Femur (tissue), 1 donor: Measurements from ENCODE around the gene MAP2K2.

Source experiments
- DNase-seq: peaks from one replicate; pipeline ENCODE4 v3.0.0-alpha.2; 2017

Gene MAP2K2

DNA sequence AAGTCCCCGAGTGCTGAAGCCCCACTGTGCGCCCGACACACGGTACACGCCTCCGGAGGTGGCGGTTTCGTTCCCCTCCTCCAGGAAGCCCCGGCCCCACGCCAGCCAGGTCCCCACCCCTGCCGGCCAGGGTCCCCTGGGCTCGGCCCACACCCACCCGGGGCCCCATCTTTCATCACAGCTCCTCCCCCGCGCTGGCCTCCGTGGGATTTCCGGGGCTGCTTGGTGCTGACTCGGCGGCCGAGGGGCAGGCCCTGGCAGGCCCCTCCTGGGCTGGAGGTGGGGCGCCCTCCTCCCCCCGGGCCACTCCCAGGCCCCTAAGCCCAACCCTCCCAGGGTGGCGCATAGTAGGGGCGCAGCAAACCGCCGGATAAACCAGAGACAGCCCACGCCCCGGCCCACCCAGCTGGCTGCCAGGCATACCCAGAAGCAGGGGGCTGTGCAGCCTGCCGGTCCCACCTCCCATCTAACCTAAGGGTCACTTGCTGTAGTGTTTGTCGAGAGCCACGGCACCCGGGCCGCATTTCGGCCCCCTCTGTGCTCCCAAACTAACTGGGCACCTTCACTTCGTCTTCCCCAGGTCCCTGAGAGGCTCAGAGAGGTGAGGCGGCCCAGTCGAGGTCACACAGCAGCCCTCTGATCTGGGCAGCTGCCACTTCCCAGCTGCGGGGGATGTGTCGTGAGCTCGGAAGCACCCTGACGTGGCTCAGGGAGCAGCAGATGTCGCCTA, 63.9 kb downstream of the MAP2K2 start:
- DNase-seq = peak; percentile 56

- peak; percentile 32 for DNase-seq
These were observed 64.5 kb downstream of the MAP2K2 start for GRCh38 chr19:4059453-4059871.

DNA sequence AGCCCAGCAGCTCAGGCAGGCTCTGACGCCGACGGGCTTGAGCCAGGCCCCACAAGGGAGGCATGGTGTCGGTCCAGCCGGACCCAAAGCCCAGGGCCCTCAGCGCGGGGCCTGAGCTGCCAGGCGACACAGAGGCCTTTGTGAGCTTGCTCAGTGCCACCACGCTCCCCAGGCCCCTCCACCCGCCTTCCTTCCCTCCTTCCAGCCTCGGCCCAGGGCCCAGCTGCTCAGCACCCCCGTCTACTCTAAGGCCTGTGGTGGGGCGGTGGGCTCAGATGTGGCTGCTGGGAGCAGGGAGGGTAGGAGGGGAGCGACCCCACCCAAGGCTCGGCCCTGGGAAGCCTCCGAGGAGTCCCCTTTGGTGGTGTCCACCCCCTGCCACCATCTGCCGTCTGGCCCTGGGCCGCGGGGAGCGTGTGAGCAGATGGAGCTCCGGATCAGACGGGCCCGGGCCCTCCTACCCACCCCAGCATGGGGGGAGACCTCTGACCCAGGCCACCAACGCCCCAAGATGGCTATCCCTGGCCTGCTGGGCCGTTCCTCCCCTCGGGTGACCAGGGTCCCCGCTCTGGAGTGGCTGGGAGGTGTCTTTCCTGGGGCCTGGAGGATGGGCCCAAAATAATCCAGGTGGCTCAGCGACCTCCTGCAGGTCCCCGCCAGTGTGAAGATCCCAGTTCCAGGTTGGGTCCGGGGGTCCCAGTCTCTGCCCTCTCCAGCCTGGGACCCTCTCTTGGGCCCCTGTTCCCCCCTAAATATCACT, 65.0 kb downstream of the MAP2K2 start:
- DNase-seq = peak; percentile 41

DNA sequence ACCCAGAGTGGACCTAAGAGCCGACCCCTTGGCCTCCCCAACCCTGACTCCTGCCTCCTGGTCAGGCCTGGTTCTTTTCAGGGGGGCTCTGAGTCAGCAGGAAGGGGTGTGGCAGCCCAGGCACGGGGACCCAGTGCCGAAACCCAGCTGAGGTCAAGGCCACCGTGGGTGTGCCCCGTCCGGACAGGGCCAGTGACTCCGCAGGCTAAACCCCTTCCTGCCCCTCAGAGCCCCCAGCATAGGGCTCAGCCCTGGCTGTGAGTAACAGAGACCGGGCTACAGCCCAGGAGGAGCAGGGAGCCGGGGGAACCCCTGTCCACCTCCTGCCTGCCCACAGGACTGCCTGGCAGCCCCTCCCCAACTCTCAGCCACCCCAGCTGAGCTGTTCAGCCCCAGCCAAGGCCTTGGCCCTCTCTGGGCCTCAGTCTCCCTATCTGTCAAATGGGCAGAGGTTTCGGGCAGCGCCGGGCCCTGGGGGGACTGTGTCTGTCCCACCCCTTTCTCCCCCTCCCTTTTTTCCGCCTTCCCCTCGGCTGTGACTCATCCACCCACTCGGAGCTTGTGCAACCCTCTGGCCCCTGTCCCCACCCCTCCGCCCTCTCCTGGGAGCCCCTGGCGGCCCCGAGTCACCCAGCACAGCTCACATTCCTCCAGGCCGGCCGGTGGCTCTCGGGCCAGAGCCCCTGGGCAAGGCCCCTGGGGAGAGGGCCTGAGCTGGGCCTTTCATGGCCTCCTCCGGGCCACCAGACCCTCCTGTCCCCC, 65.8 kb downstream of the MAP2K2 start:
- DNase-seq = peak; percentile 69

- DNase-seq = no peak
These were observed 68.7 kb downstream of the MAP2K2 start for GRCh38 chr19:4055209-4055552.

DNA sequence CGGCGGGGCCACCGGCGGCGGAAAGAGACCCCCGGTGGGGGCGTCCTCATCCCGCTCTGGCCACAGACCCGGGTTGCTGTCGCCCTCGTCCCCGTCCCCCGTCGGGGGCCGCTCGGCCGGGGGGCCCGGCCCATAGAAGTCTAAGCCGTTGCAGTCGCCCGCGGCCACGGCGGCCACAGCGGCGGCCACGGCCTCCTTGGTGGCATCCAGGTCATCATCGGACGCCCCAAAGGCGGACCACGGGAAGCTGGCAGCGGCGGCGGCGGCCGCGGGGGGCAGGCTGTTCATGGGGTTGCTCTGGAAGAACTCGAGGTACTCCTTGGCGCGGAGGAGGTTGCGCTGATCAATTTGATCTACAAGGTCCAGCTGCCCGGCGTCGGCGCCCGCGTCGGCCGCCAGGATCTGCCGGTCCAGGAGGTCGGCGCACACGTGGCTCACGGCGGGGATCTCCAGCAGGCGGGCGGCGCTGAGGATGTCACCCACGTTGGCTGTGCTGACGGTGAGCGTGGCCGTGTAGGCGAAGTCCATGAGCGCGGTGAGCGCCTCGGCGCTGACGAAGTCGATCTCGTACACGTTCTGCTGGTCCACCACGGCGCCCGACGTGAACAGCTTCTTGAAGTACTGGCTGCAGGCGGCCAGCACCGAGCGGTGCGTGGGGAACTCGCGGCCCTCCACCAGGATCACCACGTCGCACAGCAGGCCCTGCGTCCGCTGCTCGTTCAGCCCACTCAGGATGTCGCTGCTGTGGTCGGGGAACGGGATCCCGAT, 69.3 kb downstream of the MAP2K2 start:
- DNase-seq = peak; percentile 18

DNA sequence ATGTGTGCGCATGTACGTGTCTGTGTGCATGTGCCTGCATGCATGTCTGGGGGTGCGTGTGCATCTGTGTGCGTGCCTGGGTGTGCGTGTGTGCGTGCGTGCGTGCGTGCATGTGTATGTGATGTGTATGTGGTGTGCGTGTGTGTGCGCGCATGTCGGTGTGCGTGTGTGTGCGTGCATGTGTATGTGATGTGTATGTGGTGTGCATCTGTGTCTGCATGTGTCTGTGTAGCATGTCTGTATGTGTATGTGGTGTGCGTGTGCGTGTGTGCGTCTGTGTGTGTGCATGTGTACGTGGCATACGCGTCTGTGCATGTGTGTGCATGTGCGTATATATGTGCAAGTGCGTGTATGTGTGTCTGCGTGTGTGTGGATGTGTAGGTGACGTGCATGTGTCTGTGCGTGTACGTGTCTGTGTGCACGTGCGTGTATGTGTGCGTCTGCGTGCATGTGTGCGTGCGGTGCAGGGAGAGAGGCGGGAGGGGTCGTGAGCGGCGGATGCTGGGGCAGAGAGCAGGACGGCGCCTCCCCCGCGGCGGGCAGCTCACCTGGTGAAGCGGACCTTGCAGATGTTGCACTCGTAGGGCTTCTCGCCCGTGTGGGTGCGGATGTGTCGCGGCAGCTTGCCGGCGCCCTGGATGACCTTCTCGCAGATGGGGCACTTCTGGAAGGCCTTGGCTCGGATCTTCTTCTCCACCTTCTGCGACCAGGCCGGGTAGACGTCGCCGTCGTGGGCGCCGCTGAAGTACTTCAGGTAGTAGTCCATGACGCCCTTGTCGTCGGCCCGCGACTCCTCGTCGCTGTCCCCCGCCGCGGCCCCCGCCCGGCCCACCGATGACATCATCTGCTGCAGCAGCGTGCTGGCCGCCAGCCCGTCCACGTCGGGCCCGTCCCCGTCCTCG, 70.2 kb downstream of the MAP2K2 start:
- peak; percentile 15 for DNase-seq

- DNase-seq = peak; percentile 24
These were observed 70.9 kb downstream of the MAP2K2 start for GRCh38 chr19:4052993-4053422.

DNA sequence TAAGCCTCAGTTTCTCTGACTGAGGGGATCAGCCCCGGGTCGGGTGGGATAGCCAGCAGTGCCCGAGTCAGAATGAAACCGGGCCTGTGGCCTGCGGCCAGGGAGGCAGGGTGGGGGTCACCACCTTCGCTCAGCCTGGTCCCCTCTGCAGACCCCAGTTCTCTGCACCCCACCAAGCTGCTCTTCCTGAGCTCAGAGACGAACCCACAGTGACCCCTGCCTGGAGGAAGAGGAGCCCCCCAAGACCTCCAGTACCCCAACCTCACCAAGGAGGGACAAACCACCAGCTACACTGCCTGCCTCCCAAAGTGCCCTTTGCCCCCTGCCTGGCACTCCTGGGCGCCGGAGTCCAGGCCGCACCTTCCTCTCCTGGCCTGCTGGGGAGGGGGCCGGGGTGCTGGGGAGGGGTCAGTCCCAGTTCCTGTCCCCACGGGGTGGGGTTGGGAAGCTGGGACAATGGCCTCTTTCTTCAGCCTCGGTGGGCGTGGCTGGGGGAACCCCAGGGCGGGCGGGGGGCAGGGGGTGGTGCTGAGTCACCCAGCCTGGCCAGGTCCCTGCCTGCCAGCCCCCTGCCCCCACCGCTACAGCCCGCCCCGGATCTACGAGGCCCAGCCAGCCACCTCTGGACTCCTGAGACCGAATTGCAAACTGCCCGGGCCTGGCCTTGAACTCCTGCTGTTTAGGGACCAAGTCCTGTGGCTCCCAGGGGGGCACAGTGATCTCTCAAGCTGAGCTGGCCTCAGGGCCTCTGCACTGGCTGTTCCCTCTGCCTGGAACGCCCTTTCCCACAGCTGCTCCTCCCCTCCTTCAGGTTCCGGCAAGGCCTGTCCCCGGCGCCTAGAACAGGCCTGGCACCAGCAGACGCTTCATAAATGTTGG, 71.6 kb downstream of the MAP2K2 start:
- DNase-seq = peak; percentile 34

- peak; percentile 31 for DNase-seq
These were observed 72.5 kb downstream of the MAP2K2 start for GRCh38 chr19:4051175-4052101.

DNA sequence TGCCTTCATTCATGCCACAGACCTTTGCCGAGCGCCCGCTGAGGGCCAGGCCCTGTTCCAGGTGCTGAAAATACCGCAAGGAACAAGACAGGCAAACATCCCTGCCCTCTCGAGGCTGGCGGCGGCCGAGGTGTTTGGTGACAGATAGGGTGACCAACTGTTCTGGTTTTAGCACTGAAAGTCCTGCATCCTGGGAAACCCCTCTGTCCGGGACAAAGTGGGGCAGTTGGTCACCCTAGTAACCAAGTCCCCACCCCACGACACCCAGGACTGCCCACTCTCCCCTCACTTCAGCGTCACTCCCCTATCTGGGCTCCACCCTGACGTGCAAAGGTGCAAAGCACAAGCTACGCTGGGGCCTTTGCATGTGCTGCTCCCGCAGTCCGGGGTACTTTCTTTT, 74.5 kb downstream of the MAP2K2 start:
- DNase-seq = peak; percentile 17

DNA sequence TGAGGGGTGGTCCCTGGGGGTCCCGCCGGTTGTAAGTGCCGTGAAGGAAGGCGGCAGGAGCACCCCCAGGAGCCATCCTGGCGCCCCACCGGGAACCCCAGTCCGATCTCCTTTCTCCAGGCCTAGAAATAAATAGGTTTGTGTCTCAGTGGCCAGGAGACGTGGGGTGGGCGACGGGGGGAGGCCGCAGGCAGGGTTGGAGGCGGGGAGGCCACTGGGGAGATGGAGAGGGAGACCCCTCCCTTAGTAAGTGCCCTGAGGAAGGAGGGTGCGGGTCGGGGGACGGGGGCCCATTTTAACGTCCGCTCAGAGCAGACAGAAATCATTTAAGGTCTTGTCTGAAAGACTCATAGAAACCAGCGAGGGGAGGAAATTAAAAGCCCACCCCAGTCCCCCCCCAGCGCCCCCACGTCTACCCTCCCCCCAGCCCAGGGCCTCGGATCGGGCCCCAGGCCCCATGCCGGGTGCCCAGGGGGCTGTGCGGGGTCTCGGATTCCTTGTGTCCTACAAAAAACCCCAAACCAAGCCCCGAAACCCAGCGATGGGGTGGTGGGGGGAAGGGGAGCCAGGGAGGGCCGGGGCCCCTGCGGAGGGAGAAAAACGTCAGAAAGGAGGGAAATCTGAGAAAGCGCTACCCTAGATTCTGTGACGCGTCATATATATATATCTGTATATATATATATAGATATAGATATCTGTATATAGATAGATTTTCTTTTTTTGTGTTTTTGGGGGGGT, 76.8 kb downstream of the MAP2K2 start:
- peak; percentile 20 for DNase-seq

DNA sequence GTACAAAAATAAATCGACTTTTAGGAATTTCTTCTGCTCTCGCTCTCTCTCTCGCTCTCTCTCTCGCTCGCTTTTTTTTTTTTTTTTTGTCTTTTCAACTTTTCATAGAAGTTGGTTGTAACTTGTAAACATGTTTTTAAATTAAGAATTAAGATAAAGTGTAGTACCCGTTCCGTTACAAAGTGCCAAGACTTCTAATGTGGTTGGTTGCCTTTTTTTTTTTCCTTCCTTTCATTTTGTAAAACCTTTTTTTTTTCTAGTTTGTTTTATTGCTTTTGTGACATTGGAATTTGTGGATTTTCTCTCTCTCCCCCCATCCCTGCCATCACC, 77.6 kb downstream of the MAP2K2 start:
- DNase-seq = no peak

DNA sequence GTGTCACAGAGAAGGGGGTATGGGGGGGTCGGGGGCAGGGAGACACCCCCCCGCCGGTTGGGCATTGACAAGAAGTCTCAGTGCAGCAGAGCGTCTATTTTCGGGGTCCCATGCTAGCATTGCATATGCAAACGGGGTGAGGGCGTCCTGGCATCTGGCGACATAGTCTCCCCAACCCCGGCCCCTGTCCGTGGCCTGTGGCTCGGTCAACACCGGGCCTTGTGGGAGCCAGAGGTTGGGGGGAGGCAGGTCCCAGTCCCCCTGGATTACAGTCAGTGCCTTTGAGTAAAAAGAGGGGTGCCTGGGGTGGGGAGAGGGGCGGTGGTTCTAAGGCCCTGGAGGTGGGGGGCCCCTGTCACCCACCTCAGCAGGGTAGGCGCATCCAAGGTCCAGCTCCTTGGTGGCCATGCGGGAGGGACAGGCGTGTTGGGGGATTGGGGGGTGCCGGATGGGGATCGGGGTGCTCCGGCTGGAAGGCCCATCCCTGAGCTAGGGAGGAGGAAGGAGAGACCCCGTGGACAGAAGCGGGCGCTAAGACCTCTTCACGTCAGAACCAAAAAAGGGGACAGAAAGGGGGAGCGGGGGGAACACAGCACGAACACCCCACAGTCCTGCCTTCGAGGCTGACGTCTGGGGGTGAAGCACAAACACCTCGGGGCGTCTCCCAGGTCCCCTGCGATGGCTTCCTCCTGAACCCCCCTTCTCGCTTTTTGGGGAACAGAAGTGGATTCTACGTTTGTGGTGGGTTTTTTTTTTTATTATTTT, 78.1 kb downstream of the MAP2K2 start:
- DNase-seq = no peak

- peak; percentile 20 for DNase-seq
These were observed 78.9 kb downstream of the MAP2K2 start for GRCh38 chr19:4044990-4045465.

- DNase-seq = no peak
These were observed 79.8 kb downstream of the MAP2K2 start for GRCh38 chr19:4043966-4044715.

DNA sequence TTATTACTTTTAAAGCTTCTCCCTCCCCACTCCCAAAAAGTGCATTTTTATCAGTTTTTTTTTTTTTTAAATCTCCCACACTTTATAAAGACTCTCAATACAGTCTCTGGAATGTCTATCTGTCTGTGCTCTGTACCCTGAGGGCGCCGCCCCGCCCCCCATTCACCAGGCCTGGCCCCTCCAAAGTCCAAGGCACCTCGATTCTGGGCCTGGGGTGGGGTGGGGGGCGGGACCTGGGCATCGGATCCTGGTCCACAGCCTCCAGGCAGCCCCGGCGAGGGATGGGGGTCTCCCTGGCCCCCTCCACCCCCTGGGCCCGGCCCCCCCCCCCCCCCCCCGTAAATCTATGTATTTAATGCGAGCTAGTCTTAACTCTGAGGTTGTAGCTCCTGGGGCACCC, 80.5 kb downstream of the MAP2K2 start:
- DNase-seq = no peak
